ENCODE data around the gene CHRNA3.

Gene CHRNA3

DNA sequence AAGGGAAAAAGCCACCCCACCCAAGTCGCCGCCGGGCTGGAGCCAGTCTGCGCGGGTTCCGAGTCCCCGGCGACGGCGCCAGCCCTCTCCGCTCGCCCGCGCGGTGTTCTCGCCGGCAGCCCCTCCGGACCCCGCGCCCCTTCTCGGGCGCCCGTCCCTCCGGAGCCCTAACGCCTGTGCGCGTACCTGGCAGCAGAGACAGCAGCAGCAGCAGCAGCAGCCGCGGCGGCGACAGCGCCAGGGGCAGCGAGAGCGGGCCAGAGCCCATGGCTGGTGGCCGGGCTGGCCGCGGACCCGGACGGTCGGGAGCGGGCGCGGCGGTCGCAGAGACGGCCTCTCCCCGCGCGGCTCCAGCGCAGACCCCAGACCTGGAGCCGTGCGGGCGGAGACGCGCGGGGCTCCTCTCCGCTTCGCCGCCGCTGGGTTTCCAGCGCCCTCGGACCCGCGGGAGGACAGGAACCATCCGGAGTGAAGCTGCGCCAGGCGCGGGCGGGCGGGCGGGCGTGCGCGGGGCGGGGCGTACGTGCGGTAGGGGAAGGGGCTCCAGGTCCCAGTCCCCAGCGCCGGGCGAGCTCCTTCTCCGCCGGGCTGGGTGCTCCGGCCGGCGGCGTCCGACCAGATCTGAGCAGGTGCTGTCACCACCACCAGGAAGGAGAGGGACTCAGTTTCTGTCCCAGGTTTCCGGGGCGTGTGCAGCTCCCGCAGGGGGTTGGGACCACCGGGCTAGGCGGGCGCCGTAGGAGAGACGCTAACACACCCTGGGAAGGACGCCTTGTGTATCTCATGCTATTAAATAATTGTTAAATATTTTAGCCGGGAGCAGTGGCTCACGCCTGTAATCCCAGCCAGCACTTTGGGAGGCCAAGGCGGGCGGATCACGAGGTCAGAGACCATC lies at the start of gene CHRNA3:
CHRNA3 (minus strand) TSS at position 470 of the 895 bp plus-strand sequence; CDS start at position 268, 202 bp downstream.
- DNase-seq (ENCODE audit: low read depth in 3 of 3): no peak

DNA sequence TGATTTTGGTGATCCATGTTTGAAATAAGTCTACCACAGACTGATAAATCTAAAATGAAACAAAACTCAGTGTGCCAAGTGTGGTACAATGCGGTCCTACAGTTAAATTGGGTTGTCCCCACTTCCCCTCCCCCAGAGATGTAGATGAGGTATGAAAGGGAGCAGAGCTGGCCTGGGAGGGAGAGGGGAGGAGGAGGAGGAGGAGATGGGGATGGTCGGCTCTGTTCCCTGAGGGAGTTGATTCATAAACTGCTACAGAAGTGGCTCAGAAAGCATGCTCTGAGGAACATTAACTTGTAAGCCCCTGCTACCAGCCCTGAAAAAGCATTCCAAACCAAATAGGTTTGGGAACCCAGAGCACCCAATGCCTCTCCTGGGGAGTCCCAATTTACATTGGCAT lies 48.2 kb upstream of the CHRNA3 start:
- no peak for DNase-seq (ENCODE audit: low read depth in 3 of 3)

DNA sequence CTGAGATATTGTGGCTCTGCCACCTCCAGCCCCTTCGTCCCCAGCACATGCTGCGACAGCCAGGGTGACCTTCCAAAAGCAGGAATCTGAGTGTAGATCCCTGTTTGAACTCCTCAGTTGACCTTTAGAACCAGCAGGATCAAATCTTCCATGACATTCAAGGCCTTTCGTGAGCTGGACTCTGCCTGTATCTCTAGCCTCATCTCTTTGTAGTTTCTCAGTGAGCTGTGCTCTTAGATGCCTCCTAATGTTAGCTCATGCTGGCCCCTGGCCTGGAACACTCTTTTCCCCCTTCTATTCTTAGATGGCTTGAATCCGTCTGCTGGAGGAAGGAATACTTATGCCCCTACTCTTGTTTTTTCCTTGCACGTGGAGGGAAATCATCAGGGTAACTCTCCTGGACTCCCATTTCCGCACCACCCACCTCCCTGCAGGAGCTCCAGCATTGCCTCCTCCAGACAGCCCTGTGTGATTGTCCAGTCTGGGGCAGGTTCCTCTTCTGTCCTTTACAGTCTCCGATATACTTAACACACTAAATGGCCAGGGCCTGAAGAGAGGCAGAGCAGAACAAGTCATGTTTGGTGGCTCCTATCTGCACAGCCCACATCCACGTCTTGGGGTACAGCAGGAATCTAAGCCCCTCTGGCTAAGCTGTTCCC lies 46.9 kb upstream of the CHRNA3 start:
- no peak for DNase-seq (ENCODE audit: low read depth in 3 of 3)

DNA sequence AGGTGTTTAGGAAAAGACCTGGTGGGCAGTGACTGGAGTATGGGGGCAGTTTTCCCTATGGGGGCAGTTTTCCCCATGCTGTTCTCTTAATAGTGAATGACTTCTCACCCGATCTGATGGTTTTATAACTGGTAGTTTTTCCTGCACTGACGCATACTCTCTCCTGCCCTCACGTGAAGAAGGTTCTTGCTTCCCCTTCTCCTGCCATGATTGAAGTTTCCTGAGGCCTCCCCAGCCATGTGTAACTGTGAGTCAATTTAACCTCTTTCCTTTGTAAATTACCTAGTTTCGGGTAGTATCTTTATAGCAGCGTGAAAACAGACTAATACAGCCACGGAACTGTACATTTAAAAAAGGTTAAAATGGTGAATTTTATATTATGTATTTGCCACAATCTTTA lies 45.2 kb upstream of the CHRNA3 start:
- no peak for DNase-seq (ENCODE audit: low read depth in 3 of 3)

DNA sequence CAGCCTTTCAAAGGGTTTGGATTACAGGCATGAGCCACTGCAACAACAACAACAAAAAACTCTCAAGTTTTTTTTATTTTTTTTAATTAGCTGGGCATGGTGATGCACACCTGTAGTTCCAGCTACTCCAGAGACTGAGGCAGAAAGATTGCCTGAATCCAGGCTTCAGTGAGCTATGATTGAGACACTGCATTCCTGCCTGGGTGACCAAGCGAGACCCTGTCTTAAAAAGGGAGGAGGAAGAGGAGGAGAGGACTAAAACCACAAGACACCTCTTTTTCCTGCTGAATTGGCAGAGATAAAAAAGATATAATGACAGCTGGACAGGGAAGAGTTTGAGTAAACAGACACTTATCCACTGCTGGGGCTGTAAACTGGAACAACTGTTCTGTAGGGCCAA lies 42.9 kb upstream of the CHRNA3 start:
- no peak for DNase-seq (ENCODE audit: low read depth in 3 of 3)

DNA sequence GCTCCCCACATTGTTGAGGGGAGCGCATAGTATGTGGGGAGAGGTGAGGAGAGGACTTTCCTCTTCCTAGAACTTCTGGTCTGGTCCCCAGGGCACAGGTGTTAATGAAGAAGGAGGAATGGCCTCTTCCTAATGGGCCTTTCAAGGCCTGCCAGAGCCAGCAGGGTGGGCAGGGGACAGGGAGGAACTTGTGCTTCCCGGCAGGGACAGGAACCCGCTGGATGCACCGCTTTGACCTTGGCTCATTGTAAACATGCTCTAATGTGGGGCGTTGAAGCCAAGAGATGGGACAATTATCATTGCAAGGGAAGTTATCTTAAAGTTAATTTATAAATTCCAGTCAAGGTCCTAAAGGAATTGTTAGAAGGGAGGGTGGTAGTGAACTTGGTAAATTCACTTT lies 41.2 kb upstream of the CHRNA3 start:
- DNase-seq (ENCODE audit: low read depth in 3 of 3): no peak

DNA sequence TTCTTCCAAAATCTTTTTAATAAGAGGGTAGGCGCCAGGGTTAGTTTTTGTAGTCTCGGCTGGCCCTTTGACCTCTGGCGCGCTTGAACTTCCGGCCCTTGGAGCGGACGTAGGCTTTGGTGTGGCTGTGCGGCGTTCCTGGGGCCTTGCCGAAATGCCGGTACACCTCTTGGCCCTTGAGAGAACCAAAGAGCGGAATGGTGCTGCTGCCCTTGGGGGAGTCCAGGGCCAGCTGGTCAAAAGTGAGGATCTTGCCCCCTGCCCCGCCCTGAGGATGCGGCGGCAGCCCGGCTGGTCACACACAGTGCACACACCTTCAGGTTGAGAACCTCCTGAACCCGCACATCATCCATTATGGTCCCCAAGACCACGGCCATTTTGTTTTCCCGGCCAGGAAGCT lies 40.2 kb upstream of the CHRNA3 start:
- no peak for DNase-seq (ENCODE audit: low read depth in 3 of 3)

DNA sequence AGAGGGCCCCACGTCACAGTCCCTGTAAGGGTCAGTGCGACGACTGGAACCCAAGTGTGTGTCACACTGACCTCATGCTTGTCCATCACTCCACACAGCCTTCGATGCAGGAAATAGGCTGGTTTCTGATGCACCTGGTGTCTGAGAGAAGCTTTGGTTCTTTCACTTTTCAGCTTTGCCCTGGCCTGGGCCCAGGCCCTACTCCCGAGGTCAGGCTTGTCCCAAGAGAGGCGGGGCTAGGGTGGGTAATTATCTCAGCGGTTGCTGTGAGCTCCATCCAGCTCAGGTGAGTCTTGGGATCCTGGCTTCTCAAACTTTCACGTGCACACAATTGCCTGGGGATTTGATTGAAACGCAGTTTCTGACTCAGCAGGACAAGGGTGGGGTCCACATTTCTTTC lies 39.8 kb upstream of the CHRNA3 start:
- no peak for DNase-seq (ENCODE audit: low read depth in 3 of 3)

DNA sequence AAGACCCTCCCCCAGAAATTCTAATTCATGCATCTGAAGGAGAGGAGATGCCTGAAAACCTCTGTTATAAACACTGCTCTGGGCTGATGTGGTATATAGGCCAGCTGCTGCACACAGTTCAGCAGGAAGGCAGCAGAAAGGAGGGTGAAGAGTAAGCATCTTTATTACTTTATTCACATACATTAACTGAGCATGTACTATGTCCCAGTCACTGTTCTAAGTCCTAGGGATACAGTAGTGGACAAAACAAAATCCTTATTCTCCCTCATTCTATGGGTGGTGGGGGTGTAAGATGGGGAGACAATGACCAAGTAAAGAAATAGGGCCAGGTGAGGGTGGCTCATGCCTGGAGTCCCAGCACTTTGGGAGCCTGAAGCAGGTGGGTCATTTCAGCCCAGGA lies 38.0 kb upstream of the CHRNA3 start:
- DNase-seq (ENCODE audit: low read depth in 3 of 3): no peak

DNA sequence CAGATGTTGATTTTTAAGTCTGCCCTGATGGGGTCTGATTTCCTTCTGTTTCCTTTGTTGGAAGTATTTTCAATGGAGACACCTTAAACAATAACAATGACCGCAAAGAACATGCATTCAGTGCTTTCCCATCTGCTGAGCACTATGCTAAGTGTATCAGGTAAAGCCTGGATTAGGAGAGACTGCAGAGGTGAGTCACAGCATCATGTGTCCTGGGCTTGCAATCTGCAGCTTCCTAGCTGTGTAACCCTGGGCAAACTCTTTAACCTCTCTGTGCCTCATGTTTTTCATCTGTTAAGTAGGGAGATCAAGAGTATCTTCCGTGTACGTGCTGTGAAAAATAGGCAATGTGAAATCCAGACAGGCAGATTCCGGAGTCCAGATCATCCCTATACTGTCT lies 33.5 kb upstream of the CHRNA3 start:
- no peak for DNase-seq (ENCODE audit: low read depth in 3 of 3)

DNA sequence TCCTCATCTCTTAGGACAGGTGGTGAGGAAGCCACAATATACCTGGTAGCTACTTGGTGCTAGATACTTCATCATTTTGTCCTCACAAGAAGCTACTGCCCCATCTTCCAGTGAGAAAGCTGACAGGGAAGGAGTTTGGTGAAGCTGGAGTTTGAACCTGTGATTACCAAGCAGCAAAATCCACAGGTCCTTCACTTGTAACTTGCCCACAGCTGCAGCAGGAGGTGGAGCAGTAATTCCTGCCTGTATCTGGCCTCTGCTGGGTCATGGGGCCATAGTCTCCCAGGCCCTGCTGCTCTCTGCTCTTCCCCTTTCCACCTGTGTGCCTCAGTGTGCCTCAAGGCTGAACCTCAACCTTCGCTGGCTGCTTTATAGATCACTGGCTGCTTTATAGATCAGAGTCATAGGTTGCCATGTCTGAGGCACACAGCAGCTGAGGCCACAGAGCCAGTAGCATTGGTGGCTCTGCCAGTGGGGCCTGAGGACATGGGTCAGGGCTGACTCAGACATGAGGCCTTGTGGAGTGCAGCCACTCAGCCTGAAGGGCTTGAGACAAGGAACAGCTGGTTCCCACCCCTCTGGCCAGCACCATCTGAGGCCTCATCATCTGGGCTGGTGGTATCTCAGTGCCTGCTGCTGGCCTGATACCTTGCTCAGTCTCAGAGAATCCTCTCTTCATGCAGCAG lies 31.3 kb upstream of the CHRNA3 start:
- DNase-seq (ENCODE audit: low read depth in 3 of 3): no peak

DNA sequence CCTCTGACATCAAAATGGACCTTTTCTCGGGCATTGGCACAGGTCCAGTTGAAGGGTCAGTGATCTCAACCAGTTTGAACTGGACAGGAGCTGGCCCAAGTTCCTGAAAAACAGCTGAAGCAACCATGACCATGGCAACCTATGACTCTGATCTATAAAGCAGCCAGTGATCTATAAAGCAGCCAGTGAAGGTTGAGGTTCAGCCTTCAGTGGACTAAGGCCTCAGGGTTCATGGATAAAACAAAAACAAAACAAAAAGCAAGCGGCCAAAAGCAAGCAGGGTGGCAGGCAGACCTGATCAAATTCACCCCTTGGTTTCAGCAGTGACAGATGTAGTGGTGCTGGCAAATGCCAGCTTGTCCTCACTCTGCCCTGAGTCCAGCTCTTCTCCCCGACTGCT lies 30.2 kb upstream of the CHRNA3 start:
- no peak for DNase-seq (ENCODE audit: low read depth in 3 of 3)

DNA sequence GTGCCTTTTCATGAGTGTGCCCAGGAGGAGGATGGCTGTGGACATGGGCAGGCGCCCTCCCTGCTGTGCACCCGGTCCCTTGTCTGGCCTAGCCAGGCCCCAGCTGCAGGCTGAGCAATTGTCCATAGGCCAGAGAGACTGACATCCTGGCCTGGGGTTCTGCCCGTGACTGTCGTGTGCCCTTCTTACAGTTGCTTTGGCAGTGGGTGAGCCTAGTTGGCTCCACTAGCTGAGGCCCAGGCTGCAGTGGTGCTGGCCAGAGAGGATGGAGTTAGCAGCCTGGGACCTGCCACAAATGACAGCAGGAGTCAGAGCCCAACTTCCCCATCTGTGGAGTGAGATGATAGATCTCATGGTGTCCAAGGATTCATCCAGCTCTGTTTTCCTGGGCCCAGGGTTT lies 29.2 kb upstream of the CHRNA3 start:
- DNase-seq (ENCODE audit: low read depth in 3 of 3): no peak

DNA sequence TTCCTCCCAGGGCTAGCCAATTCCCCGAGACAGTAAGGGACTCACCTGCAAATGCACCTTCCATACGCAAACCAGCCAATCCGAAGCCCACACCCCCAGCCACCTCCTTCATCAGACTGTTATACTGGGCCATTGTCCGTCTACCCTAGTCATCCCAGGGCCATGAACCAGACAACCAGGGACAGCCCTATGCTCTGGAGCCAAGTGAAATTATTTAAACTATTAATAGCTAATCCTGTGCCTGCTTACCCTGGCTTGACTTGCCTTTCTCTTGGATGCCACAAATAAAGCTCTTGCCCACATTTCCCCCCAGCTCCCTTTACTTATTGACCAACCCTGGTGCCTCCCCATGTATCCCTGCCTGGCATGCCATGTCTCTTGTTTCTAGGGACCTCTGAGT lies 24.2 kb upstream of the CHRNA3 start:
- DNase-seq (ENCODE audit: low read depth in 3 of 3): no peak

DNA sequence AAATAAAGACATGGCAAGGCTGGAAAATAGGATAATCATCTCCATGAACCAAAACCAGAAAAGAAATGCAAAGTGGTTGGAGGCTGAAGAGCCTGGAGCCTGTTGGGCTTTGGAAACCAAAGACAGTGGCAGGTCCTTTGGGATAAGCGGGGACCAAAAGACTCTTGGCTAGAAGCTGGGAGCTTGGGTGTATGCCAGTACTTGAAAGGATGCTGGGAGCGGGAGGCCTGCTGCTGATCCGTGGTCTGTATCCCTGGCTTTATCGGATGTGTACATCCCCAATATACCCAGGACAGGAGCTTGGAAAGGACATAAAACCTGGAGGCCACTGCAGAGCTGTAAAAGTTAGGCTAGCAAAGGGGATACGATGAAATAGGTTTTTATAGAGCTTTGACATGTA lies 21.5 kb upstream of the CHRNA3 start:
- DNase-seq (ENCODE audit: low read depth in 3 of 3): no peak

DNA sequence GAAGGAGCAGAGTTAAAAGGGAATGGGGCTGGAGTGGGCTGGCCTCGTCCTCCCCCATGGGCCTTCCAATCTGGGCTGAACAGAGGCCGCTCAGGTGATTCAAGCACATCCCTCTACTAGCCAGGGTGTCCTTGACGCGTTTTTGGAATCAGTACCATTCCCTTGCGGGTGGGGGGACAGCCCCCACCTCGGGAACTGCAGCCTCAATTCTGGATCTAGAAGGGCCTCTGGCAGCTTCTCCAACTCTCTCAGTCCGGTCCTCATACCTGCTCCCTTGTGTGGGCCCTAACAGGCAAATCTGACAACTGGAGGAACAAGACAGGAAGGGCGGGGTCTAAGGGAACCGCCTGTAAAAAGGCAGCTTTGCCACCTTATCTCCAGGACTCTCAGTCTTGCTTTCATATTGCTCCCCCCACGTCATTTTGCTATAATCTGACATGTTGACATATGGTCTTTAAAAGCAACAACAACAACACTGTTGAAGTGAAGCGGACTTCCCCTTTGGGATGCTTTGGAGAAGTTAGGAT lies 21.0 kb upstream of the CHRNA3 start:
- DNase-seq (ENCODE audit: low read depth in 3 of 3): no peak

DNA sequence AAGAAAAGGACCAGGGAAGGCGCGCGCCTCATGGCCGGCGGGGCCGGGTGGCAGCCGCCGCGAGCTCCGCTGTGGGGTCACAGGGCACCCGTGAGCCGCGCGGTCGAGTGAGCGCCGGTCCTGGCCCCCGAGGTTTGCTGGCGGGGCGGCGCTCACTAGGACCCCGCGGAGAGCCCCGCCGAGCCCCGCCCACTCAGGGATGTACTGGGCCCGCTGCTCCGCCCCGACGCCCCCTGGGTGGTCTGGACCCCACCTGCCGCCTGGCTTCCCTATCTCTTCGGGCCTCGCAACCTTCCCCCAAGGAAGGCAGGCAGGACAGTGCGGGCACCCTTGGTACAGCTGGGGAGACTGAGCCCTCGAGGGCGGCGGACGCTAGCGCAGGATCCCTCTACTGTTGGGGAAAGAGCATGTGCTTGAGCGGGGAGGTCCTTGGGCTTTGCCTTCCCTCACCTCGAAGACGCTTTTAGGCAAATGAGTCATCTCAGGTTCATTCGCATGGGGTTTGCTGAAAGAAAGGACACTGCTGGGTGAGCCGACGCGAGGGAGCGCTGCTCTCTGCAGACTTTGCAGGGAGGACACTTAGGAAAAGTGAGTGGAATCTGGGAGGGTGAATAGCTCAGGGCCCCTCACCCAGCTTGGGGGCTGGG lies 20.4 kb upstream of the CHRNA3 start, which contains the start of gene CHRNB4:
CHRNB4 (minus strand) TSS at position 109 of the 647 bp plus-strand sequence; CDS start at position 32, 77 bp downstream.
- DNase-seq (ENCODE audit: low read depth in 3 of 3): no peak

DNA sequence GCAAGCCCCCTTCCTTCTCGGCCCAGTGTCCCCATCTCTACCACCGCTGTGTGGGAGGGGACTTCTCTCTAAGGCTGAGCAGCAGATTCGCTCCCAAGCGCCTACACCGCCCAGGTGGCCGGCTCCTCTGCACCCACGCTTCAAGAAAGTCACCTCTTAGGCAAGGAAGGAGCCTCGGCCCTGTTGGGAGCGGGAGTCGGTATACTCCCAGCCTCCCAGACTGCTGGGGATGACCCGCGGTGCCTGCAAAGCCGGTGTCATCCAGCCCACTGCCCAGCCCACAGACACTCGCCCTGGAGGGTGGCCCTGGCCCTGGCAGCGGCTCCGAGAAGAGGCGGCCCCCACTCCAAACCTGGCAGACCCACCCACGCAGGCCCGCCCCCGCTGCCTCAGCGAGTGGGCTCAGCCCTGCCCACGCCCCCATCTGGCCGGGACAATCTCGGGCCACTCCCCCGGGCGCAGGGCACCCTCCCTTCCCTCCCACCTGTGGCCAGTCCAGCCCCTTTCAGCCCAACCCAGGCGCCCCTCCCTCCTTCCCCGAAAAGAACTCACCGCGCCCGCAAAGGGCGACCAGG lies 19.8 kb upstream of the CHRNA3 start:
- DNase-seq (ENCODE audit: low read depth in 3 of 3): no peak

DNA sequence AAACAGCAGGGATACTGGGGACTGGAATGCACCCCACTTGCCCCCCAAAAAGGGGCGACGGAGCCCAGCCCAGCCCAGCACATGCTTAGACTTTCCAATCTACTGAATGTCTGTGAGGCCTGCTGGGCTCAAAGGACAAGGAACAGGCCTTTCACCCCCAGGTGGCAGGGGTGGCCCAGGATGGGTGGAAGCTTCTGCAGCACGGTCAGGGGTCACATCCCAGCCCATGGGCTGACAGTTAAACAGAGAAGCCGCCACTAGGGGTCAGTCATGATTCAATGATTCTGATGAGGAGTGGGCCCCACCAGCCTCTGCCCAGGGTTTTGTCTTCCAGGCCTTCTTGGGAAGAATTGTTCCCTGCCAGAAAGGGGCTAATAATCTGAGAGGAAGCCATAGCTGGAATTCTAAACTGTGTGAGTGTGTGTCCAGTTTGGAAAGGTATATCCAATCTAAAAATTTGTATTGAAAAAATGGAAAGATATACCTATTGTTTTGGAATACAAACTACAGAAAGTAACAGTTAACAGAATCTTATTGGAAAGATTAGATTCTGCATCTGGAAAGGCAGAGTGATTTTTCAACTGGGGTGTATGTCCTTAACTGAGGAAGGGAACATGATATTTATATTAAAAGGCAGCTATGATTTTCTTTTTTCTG lies 18.0 kb upstream of the CHRNA3 start:
- DNase-seq (ENCODE audit: low read depth in 3 of 3): peak in 2 of 3 experiments; percentile 15 to 40

DNA sequence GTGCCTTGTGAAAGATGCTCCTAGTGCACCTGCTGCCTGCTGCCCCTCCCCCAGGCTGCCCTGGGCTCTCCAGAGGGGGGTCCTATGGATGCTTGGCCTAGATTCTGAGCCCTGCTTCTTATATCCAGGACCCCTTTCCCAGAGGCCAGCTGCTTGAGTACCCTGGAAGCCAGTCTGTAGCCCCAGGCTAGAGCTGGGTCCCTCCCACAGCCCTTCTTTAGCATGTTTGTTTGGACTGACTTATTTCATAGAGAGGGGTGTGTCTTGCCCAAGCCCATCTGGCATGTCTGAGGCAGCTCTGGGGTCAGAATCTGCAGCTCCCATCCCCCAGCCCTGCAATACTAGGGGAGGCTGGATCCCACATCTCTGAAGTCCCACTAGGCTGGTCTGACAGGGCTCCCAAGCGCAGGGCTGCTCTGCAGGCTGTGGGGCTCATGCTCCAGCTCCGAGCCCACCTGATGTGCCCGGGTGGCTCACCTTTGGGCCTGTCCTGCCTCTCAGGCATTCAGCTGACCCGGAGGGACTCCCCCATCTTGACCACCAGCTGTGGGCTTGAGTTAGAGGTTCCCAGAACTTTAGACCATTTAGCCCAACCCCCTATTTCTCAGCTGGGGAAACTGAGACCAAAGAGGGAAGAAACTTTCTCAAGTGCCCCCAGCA lies 17.1 kb upstream of the CHRNA3 start:
- no peak for DNase-seq (ENCODE audit: low read depth in 3 of 3)
